ENCODE data around the gene LFNG. TPM values are rescaled to one million over a fixed set of nuclear protein-coding genes. Genes with fewer than 3 reads are reported as not detected.

Gene LFNG
- total RNA-seq, 2 donors from 2014 or later = 16.0 to 47.2 TPM

DNA sequence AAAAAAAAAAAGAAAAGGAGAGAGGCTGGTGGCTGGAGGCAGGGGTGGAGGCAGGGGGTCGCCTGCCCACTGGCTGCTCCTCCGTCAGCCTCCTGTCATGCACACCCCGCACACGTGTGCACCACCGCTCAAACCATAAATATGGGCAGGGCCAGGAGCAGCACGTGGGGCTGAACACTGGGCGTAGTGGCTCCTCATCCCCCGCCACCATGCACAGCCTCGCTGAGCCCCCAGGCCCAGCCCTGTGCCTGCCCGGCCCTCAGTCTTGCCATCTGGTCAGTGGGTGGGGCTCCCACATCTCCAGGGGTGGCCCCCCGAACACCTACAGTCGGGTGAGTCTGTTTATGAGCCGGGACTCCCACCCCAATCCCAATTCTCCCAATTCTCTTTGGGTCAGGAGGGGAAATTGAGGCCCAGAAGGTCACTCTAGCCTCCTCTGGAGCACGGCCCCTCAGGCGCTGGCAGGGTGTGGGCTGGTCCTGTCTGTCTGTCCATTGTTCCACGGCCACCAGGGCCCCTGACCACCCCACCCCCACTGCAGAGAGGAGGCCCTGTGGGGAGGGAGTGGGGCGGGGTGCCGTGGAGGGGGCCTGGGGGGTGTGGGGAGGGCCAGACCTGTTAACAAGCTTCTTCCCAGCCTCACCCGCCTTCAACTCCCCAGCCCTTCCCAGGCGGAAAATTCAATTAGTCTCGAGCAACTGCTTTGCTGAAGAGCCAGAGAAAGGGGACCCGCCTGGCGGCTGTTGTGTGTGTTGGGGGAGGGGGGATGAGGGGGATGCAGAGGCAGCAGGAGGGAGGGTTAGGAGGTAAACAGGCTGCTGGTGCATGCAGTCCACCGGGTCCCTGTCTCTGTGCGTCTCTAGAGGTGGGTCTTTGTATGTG, 23.9 kb upstream of the LFNG start:
- peaks cover 14% of the 10 kb centered on the region for H3K4me1 Mint-ChIP-seq
- no peaks in the 10 kb centered on the region for H3K27me3 ChIP-seq (ENCODE audit: control insufficient read depth, insufficient read depth, low read length, poor library complexity, severe bottlenecking)

GRCh38 chr7:2496375-2496774, 23.2 kb upstream of the LFNG start:
- no peak for DNase-seq
- Mint-ChIP-seq H3K36me3 (ENCODE audit: low read depth) (no peaks in the 10 kb centered on the region), H3K27ac (peak overlapping the region; percentile 78), H3K4me3 (no peak overlapping the region), H3K4me1 (peaks cover 15% of the 10 kb centered on the region), H3K9me3 (no peaks in the 10 kb centered on the region), H3K27me3 (ENCODE audit: insufficient read depth) (no peaks in the 10 kb centered on the region)
- H3K9ac ChIP-seq (ENCODE audit: extremely low read depth, low read length, poor library complexity, severe bottlenecking) = no peak overlapping the region
- no peaks in the 10 kb centered on the region for H3K27me3 ChIP-seq (ENCODE audit: control insufficient read depth, insufficient read depth, low read length, poor library complexity, severe bottlenecking)
- no peaks in the 10 kb centered on the region for H3K36me3 ChIP-seq (ENCODE audit: control insufficient read depth, insufficient read depth, low read length)
- WGBS, 2 experiments (ENCODE audit: insufficient coverage in 1 of 2, insufficient read length in 1 of 2) = 88 to 90% methylated on average over 4 to 9 of the region's 9 CpGs
- no peak overlapping the region for H3K4me3 ChIP-seq (ENCODE audit: low read length)
- no peaks in the 10 kb centered on the region for H3K9me3 ChIP-seq (ENCODE audit: control insufficient read depth, low read length)
- peaks cover 16% of the 10 kb centered on the region for H3K4me1 ChIP-seq (ENCODE audit: control insufficient read depth, insufficient read depth, low read length)
- H3K27ac ChIP-seq (ENCODE audit: low read depth, low read length) = peak overlapping the region; percentile 78
- no peak for TF ChIP-seq CTCF (conservative IDR thresholded peaks at IDR 0.05)

More for the DNA sequence above, 23.9 kb upstream of the LFNG start:
- no peaks in the 10 kb centered on the region for H3K36me3 Mint-ChIP-seq (ENCODE audit: low read depth)
- Histone ChIP-seq H3K4me1 (ENCODE audit: control insufficient read depth, insufficient read depth, low read length) (peaks cover 16% of the 10 kb centered on the region), H3K9ac (ENCODE audit: extremely low read depth, low read length, poor library complexity, severe bottlenecking) (no peak overlapping the region), H3K36me3 (ENCODE audit: control insufficient read depth, insufficient read depth, low read length) (no peaks in the 10 kb centered on the region), H3K27ac (ENCODE audit: low read depth, low read length) (peak overlapping the region; percentile 78), H3K4me3 (ENCODE audit: low read length) (no peak overlapping the region), H3K9me3 (ENCODE audit: control insufficient read depth, low read length) (no peaks in the 10 kb centered on the region)
- H3K27ac Mint-ChIP-seq = peak overlapping the region; percentile 78
- no peaks in the 10 kb centered on the region for H3K9me3 Mint-ChIP-seq
- 65 to 74% methylated on average over 2 to 22 of the region's 25 CpGs for WGBS, 2 experiments (ENCODE audit: insufficient coverage in 1 of 2, insufficient read length in 1 of 2)
- DNase-seq = peak; percentile 79
- H3K27me3 Mint-ChIP-seq (ENCODE audit: insufficient read depth) = no peaks in the 10 kb centered on the region
- no peak for TF ChIP-seq CTCF (conservative IDR thresholded peaks at IDR 0.05)
- no peak overlapping the region for H3K4me3 Mint-ChIP-seq

GRCh38 chr7:2497065-2497464, 22.5 kb upstream of the LFNG start:
- Mint-ChIP-seq H3K4me3 (no peak overlapping the region), H3K36me3 (ENCODE audit: low read depth) (no peaks in the 10 kb centered on the region), H3K9me3 (no peaks in the 10 kb centered on the region), H3K27ac (no peak overlapping the region), H3K4me1 (peaks cover 15% of the 10 kb centered on the region), H3K27me3 (ENCODE audit: insufficient read depth) (no peaks in the 10 kb centered on the region)
- Histone ChIP-seq H3K4me1 (ENCODE audit: control insufficient read depth, insufficient read depth, low read length) (peaks cover 16% of the 10 kb centered on the region), H3K27me3 (ENCODE audit: control insufficient read depth, insufficient read depth, low read length, poor library complexity, severe bottlenecking) (no peaks in the 10 kb centered on the region), H3K4me3 (ENCODE audit: low read length) (no peak overlapping the region), H3K27ac (ENCODE audit: low read depth, low read length) (no peak overlapping the region), H3K36me3 (ENCODE audit: control insufficient read depth, insufficient read depth, low read length) (no peaks in the 10 kb centered on the region), H3K9ac (ENCODE audit: extremely low read depth, low read length, poor library complexity, severe bottlenecking) (no peak overlapping the region), H3K9me3 (ENCODE audit: control insufficient read depth, low read length) (no peaks in the 10 kb centered on the region)
- WGBS, 2 experiments (ENCODE audit: insufficient coverage in 1 of 2, insufficient read length in 1 of 2) = 93 to 94% methylated on average over 3 of the region's 3 CpGs
- DNase-seq = no peak
- no peak for TF ChIP-seq CTCF (conservative IDR thresholded peaks at IDR 0.05)

Measured in endodermal cell (in vitro differentiated cells).